Bronchial epithelial cell (primary cell): Measurements from ENCODE around the gene TRIM71. TPM values are rescaled to one million over a fixed set of nuclear protein-coding genes. Genes with fewer than 3 reads are reported as not detected.
"Not testable (repeated sequence)": the region's sequence is repeated elsewhere in the genome, so short reads cannot be mapped to it uniquely, and the experiment has no call there.

Source experiments
- DNase-seq: peaks from one replicate; pipeline ENCODE4 v3.0.0-alpha.2; 2010; ENCODE audit warnings: low read depth
- FAIRE-seq: peaks from 2 replicates; lab custom pipeline; 2011; peaks lifted over from hg19 to GRCh38; lab: Jason Lieb, UNC
- H3K27me3 ChIP-seq: 2 replicates; pipeline ENCODE4 v1.5.1; 2011; ENCODE audit warnings: low read length; ENCODE audit not compliant: control insufficient read depth, insufficient read depth
- H3K36me3 ChIP-seq: 2 replicates; pipeline ENCODE4 v1.5.1; 2011; ENCODE audit warnings: low read length; ENCODE audit not compliant: control insufficient read depth, insufficient read depth
- H3K4me3 ChIP-seq: 2 replicates; pipeline ENCODE4 v1.5.1; 2011; ENCODE audit warnings: mild to moderate bottlenecking, low read depth, low read length, control low read depth
- total RNA-seq: library from RNA; depleted of rRNA; stranded (reverse); fragments of >200 nt; gene quantifications from 2 replicates; pipeline ENCODE4 v1.2.1, GENCODE V29; 2014
- TF ChIP-seq, protein P1 (sequence below): IDR thresholded peaks from 2 replicates; pipeline ENCODE4 v1.5.1; 2011; ENCODE audit warnings: mild to moderate bottlenecking, moderate library complexity, low read length, control low read depth, inconsistent platforms; ENCODE audit not compliant: insufficient read depth, severe bottlenecking

Gene TRIM71
- total RNA-seq, 1 donor from 2014 or later, result not detected

DNA sequence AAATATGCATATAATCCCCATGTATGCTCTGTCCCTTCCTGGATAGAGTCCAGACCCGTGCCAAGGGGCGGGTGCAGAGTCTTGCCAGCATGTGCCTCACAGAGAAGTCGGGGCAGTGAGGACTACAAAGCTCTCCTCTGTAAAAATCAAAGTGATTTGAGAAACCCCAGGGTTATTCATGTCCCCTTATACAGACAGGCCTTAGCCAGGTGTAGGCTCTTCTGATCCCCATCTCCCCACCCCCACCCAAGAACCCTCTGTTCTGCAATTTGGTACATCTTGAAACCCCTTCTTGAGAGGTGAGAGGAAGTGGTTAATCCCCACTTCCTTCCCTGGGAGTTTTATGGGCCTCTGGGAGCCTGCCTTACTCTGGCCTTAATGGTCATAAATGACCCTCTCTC is 24.7 kb downstream of the TRIM71 start:
- Histone ChIP-seq H3K4me3 (no peak overlapping the region), H3K36me3 (no peaks in the 10 kb centered on the region), H3K27me3 (no peaks in the 10 kb centered on the region)
- no peak for DNase-seq
- TF ChIP-seq, protein P1, sequence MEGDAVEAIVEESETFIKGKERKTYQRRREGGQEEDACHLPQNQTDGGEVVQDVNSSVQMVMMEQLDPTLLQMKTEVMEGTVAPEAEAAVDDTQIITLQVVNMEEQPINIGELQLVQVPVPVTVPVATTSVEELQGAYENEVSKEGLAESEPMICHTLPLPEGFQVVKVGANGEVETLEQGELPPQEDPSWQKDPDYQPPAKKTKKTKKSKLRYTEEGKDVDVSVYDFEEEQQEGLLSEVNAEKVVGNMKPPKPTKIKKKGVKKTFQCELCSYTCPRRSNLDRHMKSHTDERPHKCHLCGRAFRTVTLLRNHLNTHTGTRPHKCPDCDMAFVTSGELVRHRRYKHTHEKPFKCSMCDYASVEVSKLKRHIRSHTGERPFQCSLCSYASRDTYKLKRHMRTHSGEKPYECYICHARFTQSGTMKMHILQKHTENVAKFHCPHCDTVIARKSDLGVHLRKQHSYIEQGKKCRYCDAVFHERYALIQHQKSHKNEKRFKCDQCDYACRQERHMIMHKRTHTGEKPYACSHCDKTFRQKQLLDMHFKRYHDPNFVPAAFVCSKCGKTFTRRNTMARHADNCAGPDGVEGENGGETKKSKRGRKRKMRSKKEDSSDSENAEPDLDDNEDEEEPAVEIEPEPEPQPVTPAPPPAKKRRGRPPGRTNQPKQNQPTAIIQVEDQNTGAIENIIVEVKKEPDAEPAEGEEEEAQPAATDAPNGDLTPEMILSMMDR, result no peak
- FAIRE-seq, result no peak

DNA sequence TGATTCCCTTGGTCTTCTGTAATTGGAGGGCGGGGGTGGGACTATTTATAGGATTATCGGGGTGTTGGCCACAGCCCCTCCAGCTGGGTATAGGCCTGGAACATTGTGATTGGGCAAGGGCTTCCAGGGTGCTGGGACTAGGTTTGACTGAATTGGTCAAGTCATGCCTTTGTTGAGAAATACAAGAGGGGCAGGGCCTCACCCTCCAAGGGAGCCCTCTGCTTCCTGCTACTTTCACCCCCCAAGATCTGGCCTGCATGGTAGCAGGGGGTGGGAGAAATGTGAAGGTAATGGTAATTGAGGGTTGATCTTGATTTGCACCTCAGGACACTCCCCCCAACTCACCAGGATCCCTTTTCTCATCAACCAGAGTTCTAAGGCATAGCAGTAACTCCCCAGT is 25.2 kb downstream of the TRIM71 start:
- DNase-seq (no peak), FAIRE-seq (no peak)
- TF ChIP-seq, protein P1, result no peak
- Histone ChIP-seq H3K4me3 (no peak overlapping the region), H3K36me3 (no peaks in the 10 kb centered on the region), H3K27me3 (no peaks in the 10 kb centered on the region)

DNA sequence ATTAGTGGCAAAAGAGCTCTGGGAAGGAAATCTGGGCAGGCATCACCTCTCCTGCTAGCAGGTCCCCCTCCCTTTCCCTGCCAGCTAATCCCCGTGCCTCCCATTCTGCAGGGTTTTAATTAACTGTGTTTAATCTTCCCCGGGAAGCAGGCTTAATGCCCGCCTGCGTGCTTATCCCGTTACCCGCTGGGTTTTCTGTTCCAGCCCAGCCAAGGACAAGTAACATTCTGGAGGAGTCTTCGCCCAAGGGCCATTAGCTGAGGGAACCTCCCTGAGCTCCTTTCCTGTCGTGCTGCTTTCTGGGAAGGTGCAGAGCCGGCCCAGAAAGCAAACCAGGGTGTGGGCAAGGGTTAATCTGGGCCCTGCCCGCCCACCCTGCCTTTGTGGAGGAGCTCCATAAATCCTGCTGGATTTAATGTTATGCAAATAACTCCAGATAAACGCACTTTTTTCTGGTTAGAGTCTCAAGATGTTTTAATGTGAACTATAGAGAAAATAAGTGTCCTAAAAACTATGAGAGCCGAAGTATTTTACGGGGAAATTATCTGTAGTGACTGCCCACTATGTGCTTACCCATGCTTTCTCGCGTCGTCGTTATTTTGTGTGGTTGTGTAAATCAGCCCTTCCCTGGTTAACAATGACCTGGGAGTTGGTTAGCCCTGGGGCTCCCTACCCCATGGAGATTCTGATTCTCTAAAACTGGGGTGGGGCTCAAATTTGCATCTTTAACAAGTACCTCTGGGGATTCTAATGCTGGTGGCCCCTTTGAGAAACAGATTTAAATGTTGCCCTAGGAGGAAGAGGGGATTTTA is 25.9 kb downstream of the TRIM71 start:
- Histone ChIP-seq H3K27me3 (no peaks in the 10 kb centered on the region), H3K4me3 (no peak overlapping the region), H3K36me3 (no peaks in the 10 kb centered on the region)
- FAIRE-seq (no peak), DNase-seq (no peak)
- TF ChIP-seq, protein P1, result no peak

DNA sequence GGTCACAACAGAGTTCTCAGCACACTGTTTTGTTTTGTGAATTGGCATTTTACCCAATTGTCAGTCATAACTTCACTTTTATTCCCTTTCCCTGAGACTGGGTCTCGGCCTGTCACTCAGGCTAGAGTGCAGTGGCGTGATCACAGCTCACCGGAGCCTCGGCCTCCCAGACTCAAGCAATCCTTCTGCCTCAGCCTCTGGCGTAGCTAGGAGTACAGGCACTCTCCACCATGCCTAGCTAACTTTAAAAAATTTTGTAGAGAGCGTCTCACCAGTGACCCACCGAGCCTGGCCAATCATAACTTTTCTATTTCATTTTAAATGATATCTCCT is 26.5 kb downstream of the TRIM71 start:
- FAIRE-seq, result no peak

DNA sequence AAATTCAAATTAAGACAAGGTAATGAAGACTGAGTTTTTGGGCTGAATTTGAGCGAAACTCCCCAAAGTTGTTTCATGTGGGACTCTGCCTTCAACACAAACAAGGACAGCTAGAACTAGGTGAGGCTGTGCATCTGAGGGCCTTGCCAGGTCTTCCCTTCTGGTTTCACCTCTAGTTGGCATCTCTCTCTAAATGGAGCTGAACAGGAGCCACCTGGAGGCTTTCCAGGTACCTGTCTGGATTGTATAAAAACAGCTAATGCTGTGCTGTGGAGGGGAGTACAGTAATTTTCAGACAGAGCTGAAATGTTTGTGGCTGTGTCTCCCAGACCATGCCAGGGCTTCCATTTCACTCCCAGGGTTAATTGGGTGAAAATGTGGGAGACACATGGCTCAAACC is 27.1 kb downstream of the TRIM71 start:
- no peaks in the 10 kb centered on the region for H3K27me3 ChIP-seq
- TF ChIP-seq, protein P1, result no peak
- no peak for FAIRE-seq
- no peak for DNase-seq
- no peaks in the 10 kb centered on the region for H3K36me3 ChIP-seq
- H3K4me3 ChIP-seq, result no peak overlapping the region

More for the DNA sequence above, 26.5 kb downstream of the TRIM71 start:
- Histone ChIP-seq H3K36me3 (no peaks in the 10 kb centered on the region), H3K27me3 (no peaks in the 10 kb centered on the region), H3K4me3 (no peak overlapping the region)
- no peak for DNase-seq
- TF ChIP-seq, protein P1, result no peak

DNA sequence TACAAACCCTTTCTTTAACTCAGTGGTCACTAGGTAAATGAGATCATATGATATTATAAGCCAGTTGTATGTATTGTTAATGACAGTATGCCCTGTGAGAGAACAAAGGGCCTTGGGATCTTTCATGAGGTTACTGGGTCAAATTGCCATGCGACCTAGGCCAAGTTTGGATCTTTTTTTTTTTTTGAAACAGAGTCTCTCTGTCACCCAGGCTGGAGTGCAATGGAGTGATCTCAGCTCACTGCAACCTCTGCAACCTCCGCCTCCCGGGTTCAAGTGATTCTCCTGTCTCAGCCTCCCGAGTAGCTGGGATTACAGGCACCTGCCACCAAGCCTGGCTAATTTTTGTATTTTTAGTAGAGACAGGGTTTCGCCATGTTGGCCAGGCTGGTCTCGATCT is 27.7 kb downstream of the TRIM71 start:
- not testable (repeated sequence) for FAIRE-seq, DNase-seq, H3K4me3 ChIP-seq, H3K27me3 ChIP-seq, H3K36me3 ChIP-seq

DNA sequence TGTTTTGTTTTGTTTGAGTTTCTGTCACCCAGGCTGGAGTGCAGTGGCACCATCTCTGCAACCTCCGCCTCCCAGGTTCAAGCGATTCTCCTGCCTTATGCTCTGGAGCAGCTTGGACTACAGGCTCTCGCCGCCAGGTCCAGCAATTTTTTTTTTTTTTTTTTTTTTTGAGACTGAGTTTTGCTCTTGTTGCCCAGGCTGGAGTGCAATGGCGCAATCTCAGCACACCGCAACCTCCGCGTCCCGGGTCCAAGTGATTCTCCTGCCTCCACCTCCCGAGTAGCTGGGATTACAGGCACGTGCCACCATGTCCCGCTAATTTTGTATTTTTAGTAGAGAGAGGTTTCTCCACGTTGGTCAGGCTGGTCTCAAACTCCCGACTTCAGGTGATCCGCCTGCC is 29.2 kb downstream of the TRIM71 start:
- H3K4me3 ChIP-seq, H3K36me3 ChIP-seq, H3K27me3 ChIP-seq, DNase-seq, FAIRE-seq: not testable (repeated sequence)
